SU-DHL-6 (cell line): ENCODE results near the gene PRDM15.

Experiments
- EZH2phosphoT487 ChIP-seq: fragments of 200-600 bp; sonication (generic), shearing (Covaris generic); conservative IDR thresholded peaks from 2 replicates; pipeline ENCODE4 v1.6.1; 2018; ENCODE audit warnings: mild to moderate bottlenecking, antibody characterized with exemption, low read length, moderate library complexity, mixed read lengths
- TF ChIP-seq, protein P1 (sequence below): fragments of 200-600 bp; sonication (generic); IDR thresholded peaks from one replicate; pipeline ENCODE4 v1.5.1; 2017; ENCODE audit warnings: antibody characterized with exemption, mild to moderate bottlenecking, low read length, moderate library complexity; ENCODE audit not compliant: insufficient read depth, poor library complexity, severe bottlenecking

DNA sequence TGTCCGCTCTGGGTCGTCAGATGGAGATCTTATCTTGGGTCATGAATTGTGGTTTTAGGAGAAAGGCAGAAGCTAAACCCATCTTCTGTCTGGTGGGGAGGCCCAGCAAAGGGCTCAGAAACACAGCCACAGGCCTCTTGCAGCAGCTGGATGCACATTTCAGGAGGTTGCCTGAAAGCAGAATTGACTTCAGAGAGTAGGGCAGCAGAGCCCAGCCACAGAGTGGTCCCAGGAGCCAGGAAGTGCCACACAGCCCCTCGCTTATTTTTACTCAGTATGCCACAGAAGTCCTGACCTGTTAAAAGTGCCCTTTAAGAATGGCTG lies 104.0 kb downstream of the PRDM15 start:
- TF ChIP-seq, protein P1, sequence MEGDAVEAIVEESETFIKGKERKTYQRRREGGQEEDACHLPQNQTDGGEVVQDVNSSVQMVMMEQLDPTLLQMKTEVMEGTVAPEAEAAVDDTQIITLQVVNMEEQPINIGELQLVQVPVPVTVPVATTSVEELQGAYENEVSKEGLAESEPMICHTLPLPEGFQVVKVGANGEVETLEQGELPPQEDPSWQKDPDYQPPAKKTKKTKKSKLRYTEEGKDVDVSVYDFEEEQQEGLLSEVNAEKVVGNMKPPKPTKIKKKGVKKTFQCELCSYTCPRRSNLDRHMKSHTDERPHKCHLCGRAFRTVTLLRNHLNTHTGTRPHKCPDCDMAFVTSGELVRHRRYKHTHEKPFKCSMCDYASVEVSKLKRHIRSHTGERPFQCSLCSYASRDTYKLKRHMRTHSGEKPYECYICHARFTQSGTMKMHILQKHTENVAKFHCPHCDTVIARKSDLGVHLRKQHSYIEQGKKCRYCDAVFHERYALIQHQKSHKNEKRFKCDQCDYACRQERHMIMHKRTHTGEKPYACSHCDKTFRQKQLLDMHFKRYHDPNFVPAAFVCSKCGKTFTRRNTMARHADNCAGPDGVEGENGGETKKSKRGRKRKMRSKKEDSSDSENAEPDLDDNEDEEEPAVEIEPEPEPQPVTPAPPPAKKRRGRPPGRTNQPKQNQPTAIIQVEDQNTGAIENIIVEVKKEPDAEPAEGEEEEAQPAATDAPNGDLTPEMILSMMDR: no peak
- no peak for TF ChIP-seq EZH2phosphoT487
